Fibroblast of pulmonary artery (primary cell): ENCODE data around the gene PRPF6.

Experiments used
- DNase-seq: peaks from one replicate; pipeline ENCODE4 v3.0.0-alpha.2; 2010; ENCODE audit warnings: low read depth
- H3K4me3 ChIP-seq: replicated peaks from 2 replicates; pipeline ENCODE4 v1.5.1; 2011; ENCODE audit warnings: low read depth, mild to moderate bottlenecking, control low read depth, low read length, moderate library complexity
- TF ChIP-seq, protein P1 (sequence below): IDR thresholded peaks from 2 replicates; pipeline ENCODE4 v1.5.1; 2011; ENCODE audit warnings: mild to moderate bottlenecking, control low read depth, low read length, inconsistent platforms; ENCODE audit errors: missing control alignments

Gene PRPF6

DNA sequence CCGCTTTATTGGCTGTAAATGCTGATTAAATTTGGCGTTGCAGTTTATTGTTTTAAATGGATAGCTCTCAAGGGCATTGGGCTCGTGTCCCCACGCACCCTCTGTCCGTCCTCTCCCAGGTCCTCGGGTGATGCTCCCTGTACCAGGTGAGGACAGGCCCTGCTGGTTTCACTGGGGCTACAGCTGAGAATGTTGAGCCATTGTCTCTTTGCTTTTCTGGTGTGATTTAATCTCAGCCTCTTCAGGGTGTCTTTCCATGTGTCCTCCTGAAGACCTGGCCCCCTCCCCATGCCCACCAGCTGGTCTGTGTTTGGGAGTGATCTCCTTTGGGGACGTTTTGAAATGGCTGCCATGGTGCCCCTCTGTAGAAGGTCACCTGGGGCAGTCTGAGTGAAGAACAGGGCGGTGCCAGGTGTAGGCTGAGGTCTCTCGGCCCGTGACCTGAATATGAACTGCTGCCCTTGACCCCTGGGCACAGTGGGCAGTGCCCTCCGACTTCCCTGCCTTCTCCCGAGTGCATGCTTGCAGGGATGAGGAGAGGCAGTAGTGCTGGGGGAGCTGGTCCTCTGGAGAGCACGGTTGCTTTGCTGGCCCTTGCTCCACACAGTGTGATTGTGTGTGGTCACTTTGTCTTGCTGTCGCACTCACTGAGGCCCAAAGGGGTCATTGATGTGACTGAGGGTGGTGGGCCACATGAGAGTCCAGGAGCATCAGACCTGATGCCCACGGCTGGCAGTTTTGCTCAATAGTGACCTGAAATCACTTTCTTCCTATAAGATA, 42.6 kb downstream of the PRPF6 start:
- TF ChIP-seq, protein P1, sequence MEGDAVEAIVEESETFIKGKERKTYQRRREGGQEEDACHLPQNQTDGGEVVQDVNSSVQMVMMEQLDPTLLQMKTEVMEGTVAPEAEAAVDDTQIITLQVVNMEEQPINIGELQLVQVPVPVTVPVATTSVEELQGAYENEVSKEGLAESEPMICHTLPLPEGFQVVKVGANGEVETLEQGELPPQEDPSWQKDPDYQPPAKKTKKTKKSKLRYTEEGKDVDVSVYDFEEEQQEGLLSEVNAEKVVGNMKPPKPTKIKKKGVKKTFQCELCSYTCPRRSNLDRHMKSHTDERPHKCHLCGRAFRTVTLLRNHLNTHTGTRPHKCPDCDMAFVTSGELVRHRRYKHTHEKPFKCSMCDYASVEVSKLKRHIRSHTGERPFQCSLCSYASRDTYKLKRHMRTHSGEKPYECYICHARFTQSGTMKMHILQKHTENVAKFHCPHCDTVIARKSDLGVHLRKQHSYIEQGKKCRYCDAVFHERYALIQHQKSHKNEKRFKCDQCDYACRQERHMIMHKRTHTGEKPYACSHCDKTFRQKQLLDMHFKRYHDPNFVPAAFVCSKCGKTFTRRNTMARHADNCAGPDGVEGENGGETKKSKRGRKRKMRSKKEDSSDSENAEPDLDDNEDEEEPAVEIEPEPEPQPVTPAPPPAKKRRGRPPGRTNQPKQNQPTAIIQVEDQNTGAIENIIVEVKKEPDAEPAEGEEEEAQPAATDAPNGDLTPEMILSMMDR: no peak
- DNase-seq: no peak

DNA sequence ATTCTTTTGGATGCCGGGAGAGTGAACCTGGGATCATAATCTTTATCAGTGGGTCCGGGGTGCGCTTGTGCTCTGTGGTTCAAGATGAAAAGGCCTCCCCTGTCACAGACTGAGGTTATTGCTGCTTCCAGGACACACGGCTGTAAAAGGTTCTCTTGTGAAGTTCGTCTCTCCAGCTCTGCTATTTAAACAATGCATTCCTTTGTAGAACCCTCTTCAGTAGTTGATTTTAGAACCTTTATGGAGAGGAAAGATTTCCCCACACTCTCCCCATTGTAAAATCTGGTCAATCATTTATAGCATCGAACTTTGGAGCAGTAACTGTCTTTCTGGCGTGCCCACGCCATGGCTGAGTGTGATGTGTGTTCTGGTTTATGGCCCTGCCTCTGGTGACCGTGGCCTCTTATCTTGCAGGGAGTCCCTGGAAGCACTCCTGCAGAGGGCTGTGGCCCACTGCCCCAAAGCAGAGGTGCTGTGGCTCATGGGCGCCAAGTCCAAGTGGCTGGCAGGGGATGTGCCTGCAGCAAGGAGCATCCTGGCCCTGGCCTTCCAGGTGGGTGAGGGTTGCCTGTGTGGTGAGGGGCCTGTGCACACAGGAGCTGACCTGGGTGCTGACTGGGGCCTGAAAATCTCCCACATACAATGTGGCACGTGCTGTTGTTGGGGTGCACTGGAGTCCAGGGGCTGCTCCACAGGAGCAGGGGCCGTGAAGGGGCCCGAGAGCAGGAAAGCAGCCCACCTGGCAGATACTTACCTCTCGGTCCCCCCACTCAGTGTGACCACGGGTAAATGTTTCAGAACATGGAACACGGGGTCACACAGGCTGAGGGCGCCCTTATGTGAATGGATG, 43.4 kb downstream of the PRPF6 start:
- no peak for DNase-seq
- TF ChIP-seq, protein P1: no peak
- no peak overlapping the region for H3K4me3 ChIP-seq

More for the DNA sequence above, 42.6 kb downstream of the PRPF6 start:
- no peak overlapping the region for H3K4me3 ChIP-seq

DNA sequence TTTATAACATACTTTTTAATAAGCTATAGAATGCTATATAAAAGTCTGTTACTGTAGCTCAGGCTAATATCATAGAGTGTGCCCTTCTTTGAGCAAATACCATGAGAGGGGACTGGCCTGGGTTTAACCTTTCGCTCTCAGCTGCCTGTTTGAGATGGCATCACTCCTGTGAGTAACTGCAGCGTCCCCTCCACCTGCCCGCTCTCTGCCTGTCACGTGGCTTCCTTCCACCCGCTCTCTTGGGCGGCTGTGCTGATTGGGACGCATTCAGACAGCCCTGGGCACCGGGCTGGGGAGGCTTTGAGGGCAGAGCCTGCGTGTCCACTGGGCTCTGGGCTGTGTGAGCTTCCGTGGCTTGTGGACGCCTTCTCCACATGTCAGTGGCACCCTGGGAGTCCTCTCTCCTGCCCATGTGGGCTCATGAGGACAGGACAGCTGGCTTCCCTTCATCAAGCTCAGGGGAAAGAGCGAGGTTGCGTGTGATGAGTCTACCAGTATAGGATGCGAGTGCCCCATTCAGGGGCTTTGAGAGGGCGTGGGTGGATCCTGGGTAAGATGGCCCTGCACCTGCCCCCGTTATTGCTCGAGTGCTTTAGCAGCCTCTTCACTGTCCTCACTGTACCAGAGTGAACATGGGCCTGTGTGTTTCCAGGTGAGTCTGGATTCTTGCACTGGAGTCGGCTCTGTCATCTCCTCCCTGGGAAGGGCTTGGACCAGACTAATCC, 44.3 kb downstream of the PRPF6 start:
- TF ChIP-seq, protein P1: no peak
- H3K4me3 ChIP-seq: no peak overlapping the region

DNA sequence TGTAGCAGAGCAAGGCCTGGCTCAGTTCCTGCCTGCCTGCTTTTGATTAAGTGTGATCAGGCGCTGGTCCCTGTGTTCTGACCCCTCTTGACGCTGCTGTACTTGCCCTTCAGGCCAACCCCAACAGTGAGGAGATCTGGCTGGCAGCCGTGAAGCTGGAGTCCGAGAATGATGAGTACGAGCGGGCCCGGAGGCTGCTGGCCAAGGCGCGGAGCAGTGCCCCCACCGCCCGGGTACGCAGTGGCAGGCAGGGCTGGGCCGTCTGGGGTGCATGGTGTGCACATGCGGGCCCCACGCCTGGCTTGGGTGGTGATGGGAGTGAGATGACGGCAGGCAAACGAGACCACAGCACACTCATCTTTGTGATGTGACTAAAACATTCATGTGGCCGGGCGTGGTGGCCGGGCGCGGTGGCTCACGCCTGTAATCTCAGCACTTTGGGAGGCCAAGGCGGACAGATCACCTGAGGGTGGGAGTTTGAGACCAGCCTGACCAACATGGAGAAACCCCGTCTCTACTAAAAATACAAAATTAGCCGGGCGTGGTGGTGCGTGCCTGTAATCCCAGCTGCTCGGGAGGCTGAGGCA, 45.0 kb downstream of the PRPF6 start:
- DNase-seq: no peak
- H3K4me3 ChIP-seq: no peak overlapping the region
- TF ChIP-seq, protein P1: no peak

More for the DNA sequence above, 44.3 kb downstream of the PRPF6 start:
- no peak for DNase-seq

DNA sequence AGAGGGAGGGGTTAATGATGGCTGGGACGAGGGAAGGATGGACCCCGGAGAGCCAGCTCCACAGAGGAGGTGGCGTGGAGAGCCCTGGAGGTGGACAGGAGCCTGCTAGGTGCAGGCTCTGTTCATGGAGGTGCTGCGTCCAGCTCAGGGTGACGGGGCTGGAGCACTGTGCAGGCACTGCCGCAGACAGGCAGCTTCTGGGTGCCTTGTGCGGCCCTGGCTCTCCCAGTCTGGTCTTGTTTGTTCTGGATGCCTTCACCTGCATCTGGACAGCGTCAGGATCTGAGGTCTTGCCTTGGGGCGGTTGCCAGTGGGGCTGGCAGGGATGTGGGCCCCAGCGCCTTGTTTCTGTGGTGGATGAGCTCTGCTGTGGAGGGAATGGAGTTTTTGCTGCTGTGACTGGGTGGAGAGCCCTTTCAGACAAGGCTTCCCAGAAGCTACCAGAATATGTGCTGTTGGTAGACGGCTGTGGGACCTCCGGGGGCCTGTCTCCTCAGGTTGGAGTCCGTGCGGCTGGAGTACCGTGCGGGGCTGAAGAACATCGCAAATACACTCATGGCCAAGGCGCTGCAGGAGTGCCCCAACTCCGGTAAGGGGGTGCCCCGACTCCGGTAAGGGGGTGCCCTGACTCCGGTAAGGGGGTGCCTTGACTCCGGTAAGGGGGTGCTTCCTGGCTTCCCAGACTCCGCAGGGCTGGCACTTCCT, 47.2 kb downstream of the PRPF6 start:
- no peak for DNase-seq
- TF ChIP-seq, protein P1: no peak
- no peak overlapping the region for H3K4me3 ChIP-seq
